ENCODE data around the gene COL9A3.

The COL9A3 gene

GRCh38 chr20:62835931-62836861 lies 19.3 kb downstream of the COL9A3 start:
- Histone ChIP-seq H3K23ac (ENCODE audit: low read depth, low read length, poor library complexity) (peak overlapping the region; percentile 58), H4K8ac (ENCODE audit: low read depth, low read length) (no peak overlapping the region), H2BK15ac (ENCODE audit: low read length) (no peak overlapping the region), H2BK5ac (ENCODE audit: low read length) (peak overlapping the region; percentile 42), H3K9me3 (replicated peaks in 1 of 2; ENCODE audit: control insufficient read depth in 2 of 2, insufficient read depth in 1 of 2, low read depth in 1 of 2, low read length in 2 of 2) (peaks cover 0 to 2% of the 10 kb centered on the region in 2 donors), H3K4me1 (ENCODE audit: control insufficient read depth in 2 of 2, insufficient read depth in 1 of 2, low read depth in 1 of 2, low read length in 2 of 2) (peaks cover 10 to 12% of the 10 kb centered on the region in 2 donors), H2AK5ac (ENCODE audit: low read depth, low read length) (peak overlapping the region; percentile 78), H3K4ac (ENCODE audit: low read length) (no peak overlapping the region), H3K4me3 (ENCODE audit: low read length in 2 of 2) (peak overlapping the region in 1 of 2 donors; percentile 46), H3K27me3 (ENCODE audit: control insufficient read depth in 3 of 3, insufficient read depth in 3 of 3, low read depth in 1 of 3, low read length in 3 of 3) (no peaks in the 10 kb centered on the region), H3K27ac (replicated peaks; ENCODE audit: low read length) (no peak overlapping the region), H3K79me1 (ENCODE audit: low read depth, low read length) (peaks cover 3% of the 10 kb centered on the region), H3K36me3 (replicated peaks in 1 of 2; ENCODE audit: control insufficient read depth in 2 of 2, insufficient read depth in 2 of 2, low read length in 2 of 2) (no peaks in the 10 kb centered on the region), H2AFZ (ENCODE audit: low read length) (no peak overlapping the region), H2BK120ac (ENCODE audit: low read depth, low read length) (no peak overlapping the region), H3K4me2 (ENCODE audit: insufficient read depth, low read length, poor library complexity, severe bottlenecking) (no peak overlapping the region), H3K9ac (ENCODE audit: low read depth, low read length, poor library complexity) (peak overlapping the region; percentile 3), H4K91ac (ENCODE audit: low read depth, low read length, poor library complexity) (no peak overlapping the region), H3K14ac (ENCODE audit: low read length) (no peak overlapping the region), H3K18ac (ENCODE audit: low read length) (peak overlapping the region; percentile 66), H2BK12ac (ENCODE audit: low read length) (no peak overlapping the region)
- WGBS, 2 donors (ENCODE audit: extremely low coverage in 2 of 2, insufficient read length in 2 of 2, insufficient replicate concordance in 1 of 2), result no CpG with 5 or more reads among the region's 52 CpGs
- DNase-seq (ENCODE audit: low spot score), result no peak

DNA sequence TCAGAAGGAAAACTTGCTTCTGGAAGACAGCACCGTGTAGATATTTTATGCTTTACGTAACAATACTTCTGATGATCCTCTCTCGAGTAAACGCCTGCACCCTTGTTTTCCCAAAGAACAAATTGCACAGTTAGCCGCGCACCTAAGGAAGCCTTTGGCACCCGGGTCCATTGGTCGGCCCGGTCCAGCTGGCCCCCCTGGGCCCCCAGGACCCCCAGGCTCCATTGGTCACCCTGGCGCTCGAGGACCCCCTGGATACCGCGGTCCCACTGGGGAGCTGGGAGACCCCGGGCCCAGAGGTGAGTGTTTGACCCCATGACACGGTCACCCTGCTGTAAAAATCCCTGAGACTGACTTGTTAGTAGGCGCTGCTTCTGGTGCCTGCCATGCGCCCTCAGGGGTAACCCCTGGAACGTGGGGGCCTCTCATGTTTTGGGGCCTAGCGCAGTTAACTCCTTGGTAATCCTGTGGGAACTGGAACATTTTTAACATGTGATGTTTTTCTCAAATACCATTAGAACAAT lies 20.2 kb downstream of the COL9A3 start:
- no peak overlapping the region for H4K8ac ChIP-seq (ENCODE audit: low read depth, low read length)
- H3K4me2 ChIP-seq (ENCODE audit: insufficient read depth, low read length, poor library complexity, severe bottlenecking), result no peak overlapping the region
- H3K9me3 ChIP-seq (replicated peaks in 1 of 2; ENCODE audit: control insufficient read depth in 2 of 2, insufficient read depth in 1 of 2, low read depth in 1 of 2, low read length in 2 of 2), result peaks cover 0 to 2% of the 10 kb centered on the region in 2 donors
- H3K4ac ChIP-seq (ENCODE audit: low read length), result no peak overlapping the region
- no peak overlapping the region for H3K4me3 ChIP-seq (ENCODE audit: low read length in 2 of 2)
- no peak overlapping the region for H2BK5ac ChIP-seq (ENCODE audit: low read length)
- H3K27ac ChIP-seq (replicated peaks; ENCODE audit: low read length), result no peak overlapping the region
- no peak overlapping the region for H3K18ac ChIP-seq (ENCODE audit: low read length)
- no peak overlapping the region for H3K14ac ChIP-seq (ENCODE audit: low read length)
- no peak overlapping the region for H2BK15ac ChIP-seq (ENCODE audit: low read length)
- H2BK120ac ChIP-seq (ENCODE audit: low read depth, low read length), result no peak overlapping the region
- WGBS, 2 donors (ENCODE audit: extremely low coverage in 2 of 2, insufficient read length in 2 of 2, insufficient replicate concordance in 1 of 2), result no CpG with 5 or more reads among the region's 19 CpGs
- H3K4me1 ChIP-seq (ENCODE audit: control insufficient read depth in 2 of 2, insufficient read depth in 1 of 2, low read depth in 1 of 2, low read length in 2 of 2), result peaks cover 10% of the 10 kb centered on the region in 2 donors
- H3K23ac ChIP-seq (ENCODE audit: low read depth, low read length, poor library complexity), result no peak overlapping the region
- no peak overlapping the region for H2BK12ac ChIP-seq (ENCODE audit: low read length)
- DNase-seq (ENCODE audit: low spot score), result no peak
- H3K79me1 ChIP-seq (ENCODE audit: low read depth, low read length), result peaks cover 3% of the 10 kb centered on the region
- no peak overlapping the region for H4K91ac ChIP-seq (ENCODE audit: low read depth, low read length, poor library complexity)
- H3K27me3 ChIP-seq (ENCODE audit: control insufficient read depth in 3 of 3, insufficient read depth in 3 of 3, low read depth in 1 of 3, low read length in 3 of 3), result no peaks in the 10 kb centered on the region
- H2AFZ ChIP-seq (ENCODE audit: low read length), result no peak overlapping the region
- no peak overlapping the region for H2AK5ac ChIP-seq (ENCODE audit: low read depth, low read length)
- no peaks in the 10 kb centered on the region for H3K36me3 ChIP-seq (replicated peaks in 1 of 2; ENCODE audit: control insufficient read depth in 2 of 2, insufficient read depth in 2 of 2, low read length in 2 of 2)
- H3K9ac ChIP-seq (ENCODE audit: low read depth, low read length, poor library complexity), result no peak overlapping the region

DNA sequence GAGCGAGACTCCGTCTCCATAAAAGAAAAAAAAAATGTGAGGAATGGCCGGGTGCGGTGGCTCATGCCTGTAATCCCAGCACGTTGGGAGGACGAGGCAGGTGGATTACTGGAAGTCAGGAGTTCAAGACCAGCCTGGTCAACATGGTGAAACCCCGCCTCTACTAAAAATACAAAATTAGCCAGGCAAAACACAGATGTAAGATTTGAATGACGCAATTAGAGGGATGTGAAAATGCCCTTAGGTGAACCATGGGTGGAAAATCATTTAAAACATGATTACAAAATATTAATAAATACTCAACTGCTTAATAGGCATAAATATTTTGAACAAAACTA lies 20.9 kb downstream of the COL9A3 start:
- Histone ChIP-seq H3K4me2 (ENCODE audit: insufficient read depth, low read length, poor library complexity, severe bottlenecking) (no peak overlapping the region), H3K4me1 (ENCODE audit: control insufficient read depth in 2 of 2, insufficient read depth in 1 of 2, low read depth in 1 of 2, low read length in 2 of 2) (peaks cover 3 to 10% of the 10 kb centered on the region in 2 donors), H3K36me3 (replicated peaks in 1 of 2; ENCODE audit: control insufficient read depth in 2 of 2, insufficient read depth in 2 of 2, low read length in 2 of 2) (no peaks in the 10 kb centered on the region), H3K18ac (ENCODE audit: low read length) (no peak overlapping the region), H3K23ac (ENCODE audit: low read depth, low read length, poor library complexity) (no peak overlapping the region), H3K9ac (ENCODE audit: low read depth, low read length, poor library complexity) (no peak overlapping the region), H3K4ac (ENCODE audit: low read length) (no peak overlapping the region), H3K4me3 (ENCODE audit: low read length in 2 of 2) (no peak overlapping the region), H2BK15ac (ENCODE audit: low read length) (no peak overlapping the region), H3K14ac (ENCODE audit: low read length) (no peak overlapping the region), H3K9me3 (replicated peaks in 1 of 2; ENCODE audit: control insufficient read depth in 2 of 2, insufficient read depth in 1 of 2, low read depth in 1 of 2, low read length in 2 of 2) (peaks cover 0 to 2% of the 10 kb centered on the region in 2 donors), H3K27ac (replicated peaks; ENCODE audit: low read length) (no peak overlapping the region), H2AK5ac (ENCODE audit: low read depth, low read length) (no peak overlapping the region), H3K79me1 (ENCODE audit: low read depth, low read length) (peaks cover 3% of the 10 kb centered on the region), H3K27me3 (ENCODE audit: control insufficient read depth in 3 of 3, insufficient read depth in 3 of 3, low read depth in 1 of 3, low read length in 3 of 3) (no peaks in the 10 kb centered on the region), H2BK12ac (ENCODE audit: low read length) (no peak overlapping the region), H2AFZ (ENCODE audit: low read length) (no peak overlapping the region), H2BK5ac (ENCODE audit: low read length) (no peak overlapping the region), H4K8ac (ENCODE audit: low read depth, low read length) (no peak overlapping the region), H2BK120ac (ENCODE audit: low read depth, low read length) (no peak overlapping the region), H4K91ac (ENCODE audit: low read depth, low read length, poor library complexity) (no peak overlapping the region)
- DNase-seq (ENCODE audit: low spot score), result no peak
- no CpG with 5 or more reads among the region's 8 CpGs for WGBS, 2 donors (ENCODE audit: extremely low coverage in 2 of 2, insufficient read length in 2 of 2, insufficient replicate concordance in 1 of 2)

DNA sequence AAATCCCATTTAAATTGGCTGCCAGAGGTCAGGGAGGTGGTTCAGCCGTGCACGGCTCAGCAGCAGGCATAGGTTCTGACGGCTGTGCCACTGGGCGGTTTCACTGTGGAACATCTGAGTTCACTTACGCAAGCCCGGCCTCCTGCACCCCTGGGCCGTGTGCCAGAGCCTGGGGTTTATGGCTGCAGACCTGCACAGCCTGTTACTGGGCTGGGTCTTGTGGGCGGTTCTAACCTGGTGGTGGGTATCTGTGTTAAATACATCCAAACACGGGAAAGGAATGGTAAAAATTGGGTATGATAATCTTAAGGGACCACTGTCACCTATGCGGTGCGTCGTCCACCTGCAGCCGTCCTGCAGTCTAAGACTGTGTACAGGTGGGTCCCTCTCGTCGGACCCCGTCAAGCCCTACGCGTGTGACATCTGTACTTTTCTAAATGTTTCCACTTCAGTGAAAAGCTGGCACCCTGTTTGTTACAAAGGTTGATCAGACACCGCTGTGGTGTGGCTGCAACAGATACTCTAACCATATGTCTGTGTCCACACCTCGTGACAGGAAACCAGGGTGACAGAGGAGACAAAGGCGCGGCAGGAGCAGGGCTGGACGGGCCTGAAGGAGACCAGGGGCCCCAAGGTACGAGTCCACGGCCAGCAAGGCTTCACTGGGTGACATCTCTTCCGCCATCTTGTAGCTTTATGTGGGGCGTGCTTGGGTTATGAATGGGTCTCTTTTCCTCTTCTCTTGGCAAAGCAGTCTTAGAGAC lies 21.5 kb downstream of the COL9A3 start:
- Histone ChIP-seq H3K14ac (ENCODE audit: low read length) (no peak overlapping the region), H3K36me3 (replicated peaks in 1 of 2; ENCODE audit: control insufficient read depth in 2 of 2, insufficient read depth in 2 of 2, low read length in 2 of 2) (no peaks in the 10 kb centered on the region), H2BK12ac (ENCODE audit: low read length) (no peak overlapping the region), H3K79me1 (ENCODE audit: low read depth, low read length) (peaks cover 3% of the 10 kb centered on the region), H2BK120ac (ENCODE audit: low read depth, low read length) (no peak overlapping the region), H2BK5ac (ENCODE audit: low read length) (no peak overlapping the region), H3K4me1 (ENCODE audit: control insufficient read depth in 2 of 2, insufficient read depth in 1 of 2, low read depth in 1 of 2, low read length in 2 of 2) (peaks cover 3 to 10% of the 10 kb centered on the region in 2 donors), H3K27ac (replicated peaks; ENCODE audit: low read length) (no peak overlapping the region), H3K4me2 (ENCODE audit: insufficient read depth, low read length, poor library complexity, severe bottlenecking) (no peak overlapping the region), H3K23ac (ENCODE audit: low read depth, low read length, poor library complexity) (no peak overlapping the region), H3K27me3 (ENCODE audit: control insufficient read depth in 3 of 3, insufficient read depth in 3 of 3, low read depth in 1 of 3, low read length in 3 of 3) (no peaks in the 10 kb centered on the region), H2AFZ (ENCODE audit: low read length) (no peak overlapping the region), H2AK5ac (ENCODE audit: low read depth, low read length) (no peak overlapping the region), H3K9ac (ENCODE audit: low read depth, low read length, poor library complexity) (no peak overlapping the region), H3K4ac (ENCODE audit: low read length) (no peak overlapping the region), H2BK15ac (ENCODE audit: low read length) (no peak overlapping the region), H3K18ac (ENCODE audit: low read length) (no peak overlapping the region), H4K8ac (ENCODE audit: low read depth, low read length) (no peak overlapping the region), H3K4me3 (ENCODE audit: low read length in 2 of 2) (no peak overlapping the region), H4K91ac (ENCODE audit: low read depth, low read length, poor library complexity) (no peak overlapping the region), H3K9me3 (replicated peaks in 1 of 2; ENCODE audit: control insufficient read depth in 2 of 2, insufficient read depth in 1 of 2, low read depth in 1 of 2, low read length in 2 of 2) (peaks cover 0 to 2% of the 10 kb centered on the region in 2 donors)
- no peak for DNase-seq (ENCODE audit: low spot score)
- no CpG with 5 or more reads among the region's 27 CpGs for WGBS, 2 donors (ENCODE audit: extremely low coverage in 2 of 2, insufficient read length in 2 of 2, insufficient replicate concordance in 1 of 2)

Measured in neuronal stem cell (in vitro differentiated cells).